Common myeloid progenitor, CD34-positive (primary cell): Measurements from ENCODE around the gene CNNM2.

ENCODE experiments used
- CTCF ChIA-PET: fragments of 350-600 bp; sonication (Branson Sonifier 250); formaldehyde crosslinking; loops from one replicate; lab custom pipeline; 2021; ENCODE audit warnings: antibody characterized with exemption; lab: Charles Lee
- POLR2A ChIA-PET: fragments of 350-600 bp; sonication (Branson Sonifier 250); formaldehyde crosslinking; loops from one replicate; lab custom pipeline; 2021; ENCODE audit warnings: antibody characterized with exemption; lab: Charles Lee
- DNase-seq, 3 donors: peaks; one replicate each; pipeline versions ENCODE4 v3.0.0 to v3.0.0-alpha.2; 2013
- H3K27ac ChIP-seq, 2 experiments: 1 replicate in 1 of 2; 2 replicates in 1 of 2; pipeline ENCODE4 v1.7.0; 2013; ENCODE audit warnings: inconsistent platforms in 2 of 2, low read length in 2 of 2, mild to moderate bottlenecking in 2 of 2, low read depth in 1 of 2, moderate library complexity in 1 of 2; ENCODE audit not compliant: severe bottlenecking in 2 of 2, insufficient read depth in 1 of 2, poor library complexity in 1 of 2
- H3K27me3 ChIP-seq, 5 experiments: replicated peaks in 2 of 5; 1 replicate in 3 of 5; 2 replicates in 2 of 5; pipeline versions ENCODE4 v1.6.1 to v1.7.0; 2013; ENCODE audit warnings: low read length in 4 of 5, mild to moderate bottlenecking in 2 of 5, moderate library complexity in 2 of 5, inconsistent platforms in 1 of 5; ENCODE audit not compliant: insufficient read depth in 5 of 5, control insufficient read depth in 4 of 5
- H3K36me3 ChIP-seq, 4 experiments: 1 replicate in 2 of 4; 2 replicates in 2 of 4; pipeline versions ENCODE4 v1.6.1 to v1.7.0; 2013; ENCODE audit warnings: low read length in 3 of 4, control low read depth in 1 of 4, mild to moderate bottlenecking in 1 of 4; ENCODE audit not compliant: control insufficient read depth in 4 of 4, insufficient read depth in 4 of 4
- H3K4me1 ChIP-seq, 4 experiments: 1 replicate in 3 of 4; 2 replicates in 1 of 4; pipeline versions ENCODE4 v1.6.1 to v1.7.1; 2013; ENCODE audit warnings: low read length in 3 of 4, mild to moderate bottlenecking in 3 of 4, control low read depth in 1 of 4, inconsistent platforms in 1 of 4, moderate library complexity in 1 of 4; ENCODE audit not compliant: control insufficient read depth in 4 of 4, insufficient read depth in 4 of 4; ENCODE audit errors: control extremely low read depth in 1 of 4
- H3K4me3 ChIP-seq, 7 experiments: 1 replicate in 4 of 7; 2 replicates in 3 of 7; pipeline versions ENCODE4 v1.5.1 to v1.7.0; 2013; ENCODE audit warnings: mild to moderate bottlenecking in 7 of 7, low read length in 6 of 7, moderate library complexity in 6 of 7, inconsistent platforms in 2 of 7, low read depth in 2 of 7, control low read depth in 1 of 7; ENCODE audit not compliant: insufficient read depth in 4 of 7, control insufficient read depth in 1 of 7; ENCODE audit errors: extremely low read depth in 1 of 7
- H3K9me3 ChIP-seq, 5 experiments: 1 replicate in 4 of 5; 2 replicates in 1 of 5; pipeline versions ENCODE4 v1.6.1 to v1.7.1; 2013; ENCODE audit warnings: low read length in 4 of 5, mild to moderate bottlenecking in 2 of 5, inconsistent platforms in 1 of 5, low read depth in 1 of 5, moderate library complexity in 1 of 5; ENCODE audit not compliant: control insufficient read depth in 4 of 5, insufficient read depth in 2 of 5; ENCODE audit errors: control extremely low read depth in 1 of 5
- WGBS: methylation state at CpG from one replicate; pipeline ENCODE4 v1.1.5; 2013; ENCODE audit not compliant: insufficient coverage; 5-methylcytosine and 5-hydroxymethylcytosine counted together

The CNNM2 gene

DNA sequence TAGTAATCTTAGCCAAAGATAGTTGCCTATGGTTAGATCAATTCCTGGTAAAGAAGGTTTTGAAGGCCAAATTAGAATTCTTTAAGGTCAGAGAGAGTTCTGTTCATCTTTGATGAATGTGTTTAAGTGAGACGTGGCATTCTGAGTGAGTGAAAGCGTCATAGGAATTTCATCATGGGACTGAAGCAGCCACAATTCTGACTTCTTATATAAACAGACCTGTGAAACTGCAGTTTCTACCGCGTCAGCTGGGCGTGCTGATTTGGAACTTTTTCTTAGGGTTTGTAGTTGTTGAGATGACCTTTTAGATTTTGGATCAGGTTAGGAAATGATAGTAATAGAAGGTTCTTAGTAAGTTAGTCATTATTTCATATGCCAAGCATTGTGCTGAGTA is 103.8 kb downstream of the CNNM2 start:
- no peaks in the 10 kb centered on the region for H3K4me1 ChIP-seq
- H3K27me3 ChIP-seq, result peaks cover 0 to 1% (median 0%) of the 10 kb centered on the region in 5 experiments
- WGBS, result 88% methylated on average over 3 of the region's 5 CpGs
- no peaks in the 10 kb centered on the region for H3K36me3 ChIP-seq
- H3K27ac ChIP-seq, result no peak overlapping the region
- DNase-seq, result no peak
- no peaks in the 10 kb centered on the region for H3K9me3 ChIP-seq
- H3K4me3 ChIP-seq, result no peak overlapping the region
- POLR2A ChIA-PET, result no interaction called here
- CTCF ChIA-PET, result interaction anchor here (1.4 kb wide), 1 partner anchor 223 kb away, joined by 3 read pairs; no protein-coding TSS in a partner anchor

- ChIA-PET POLR2A (no interaction called here), CTCF (interaction anchor here (0.6 kb wide), 1 partner anchor 22 kb away, joined by 4 read pairs; no protein-coding TSS in a partner anchor)
- H3K4me3 ChIP-seq, result no peak overlapping the region
- no peaks in the 10 kb centered on the region for H3K4me1 ChIP-seq
- H3K27ac ChIP-seq, result no peak overlapping the region
- WGBS, result 100% methylated on average over 1 of the region's 2 CpGs
- H3K36me3 ChIP-seq, result no peaks in the 10 kb centered on the region
- H3K27me3 ChIP-seq, result peaks cover 0 to 1% (median 0%) of the 10 kb centered on the region in 5 experiments
- no peaks in the 10 kb centered on the region for H3K9me3 ChIP-seq
- DNase-seq, result no peak
Measured at GRCh38 chr10:103025696-103026095, 107.6 kb downstream of the CNNM2 start.

DNA sequence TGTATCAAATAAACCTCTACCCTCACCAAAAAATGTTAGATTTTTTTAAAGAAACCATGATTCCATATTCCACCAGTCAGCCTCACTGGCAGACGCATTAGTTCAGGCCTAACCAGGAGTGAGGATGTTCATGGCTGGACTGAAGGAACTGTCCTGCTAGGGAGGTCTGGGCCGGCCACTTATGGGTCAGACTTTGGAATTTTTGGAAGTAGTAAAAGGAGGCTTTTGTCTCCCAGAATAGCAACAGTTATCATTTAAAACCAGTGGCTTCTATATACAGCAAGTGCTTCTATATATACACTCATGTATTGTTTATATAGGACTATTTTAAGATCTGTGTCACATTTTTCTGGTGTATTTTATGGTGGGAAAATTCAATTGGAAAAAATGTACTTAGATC is 120.5 kb downstream of the CNNM2 start:
- H3K36me3 ChIP-seq, result no peaks in the 10 kb centered on the region
- no peak for DNase-seq
- no peaks in the 10 kb centered on the region for H3K9me3 ChIP-seq
- CTCF ChIA-PET, result interaction anchor here (0.6 kb wide), 1 partner anchor 452 kb away, joined by 3 read pairs; no protein-coding TSS in a partner anchor
- H3K4me3 ChIP-seq, result no peak overlapping the region
- POLR2A ChIA-PET, result interaction anchor here (0.6 kb wide), 1 partner anchor 477 kb away, joined by 4 read pairs; no protein-coding TSS in a partner anchor
- H3K27me3 ChIP-seq, result no peaks in the 10 kb centered on the region
- H3K27ac ChIP-seq, result no peak overlapping the region
- H3K4me1 ChIP-seq, result no peaks in the 10 kb centered on the region
- no CpG with 5 or more reads among the region's 2 CpGs for WGBS

- H3K9me3 ChIP-seq, result no peaks in the 10 kb centered on the region
- no peak for DNase-seq
- WGBS, result 93% methylated on average over 3 of the region's 4 CpGs
- no peaks in the 10 kb centered on the region for H3K27me3 ChIP-seq
- H3K36me3 ChIP-seq, result no peaks in the 10 kb centered on the region
- no peak overlapping the region for H3K27ac ChIP-seq
- H3K4me1 ChIP-seq, result no peaks in the 10 kb centered on the region
- POLR2A ChIA-PET, result no interaction called here
- CTCF ChIA-PET, result interaction anchor here (0.6 to 1.5 kb wide), 4 partner anchors 8 to 141 kb away, joined by 3 to 4 read pairs (median 3); no protein-coding TSS in a partner anchor
- H3K4me3 ChIP-seq, result no peak overlapping the region
Measured at GRCh38 chr10:103040418-103040817, 122.3 kb downstream of the CNNM2 start.

DNA sequence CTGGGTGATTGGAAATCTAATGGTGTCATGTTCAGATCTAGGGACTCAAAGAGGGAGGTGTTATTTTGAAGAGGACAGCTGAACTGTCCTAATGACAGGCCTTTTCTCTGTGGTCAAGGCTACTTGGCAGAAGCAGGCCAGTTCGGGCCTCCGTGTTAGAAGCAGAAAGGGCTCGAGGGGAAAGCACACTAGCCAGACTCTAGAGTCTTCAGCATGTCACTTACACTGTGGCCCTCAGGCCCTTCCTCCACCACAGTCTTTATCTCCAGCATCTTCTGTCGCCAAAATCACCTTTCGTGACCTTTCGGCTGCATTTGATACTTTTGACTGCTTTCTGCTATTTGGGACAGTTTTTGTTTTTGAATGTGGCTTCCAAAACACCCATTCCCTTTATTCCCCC is 123.3 kb downstream of the CNNM2 start:
- ChIA-PET POLR2A (no interaction called here), CTCF (no interaction called here)
- H3K27me3 ChIP-seq, result no peaks in the 10 kb centered on the region
- no peaks in the 10 kb centered on the region for H3K9me3 ChIP-seq
- no peak overlapping the region for H3K27ac ChIP-seq
- H3K4me3 ChIP-seq, result no peak overlapping the region
- no peaks in the 10 kb centered on the region for H3K4me1 ChIP-seq
- H3K36me3 ChIP-seq, result no peaks in the 10 kb centered on the region
- no peak for DNase-seq
- 100% methylated on average over 3 of the region's 6 CpGs for WGBS

- CTCF ChIA-PET, result no interaction called here
- 95% methylated on average over 4 of the region's 5 CpGs for WGBS
Measured at GRCh38 chr10:103042129-103042528, 124.0 kb downstream of the CNNM2 start.

DNA sequence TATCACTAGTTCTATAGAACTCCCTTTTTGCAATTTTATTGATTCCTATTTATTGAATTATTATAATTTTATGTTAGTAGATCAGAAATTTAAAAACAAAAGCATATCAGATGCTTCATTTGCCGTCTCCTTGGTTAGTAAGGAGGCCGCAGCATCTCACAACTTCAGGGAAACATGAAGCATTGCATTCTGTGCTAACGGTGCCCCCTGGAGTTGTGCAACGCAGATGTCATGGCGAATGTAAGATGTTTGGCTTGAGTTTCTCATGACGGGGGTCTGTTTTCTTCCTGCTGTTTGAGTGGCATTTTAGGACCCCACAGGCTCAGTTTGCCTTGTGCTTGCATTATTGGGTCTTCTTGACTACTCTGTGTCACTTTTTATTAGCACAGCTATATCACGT is 124.8 kb downstream of the CNNM2 start:
- H3K9me3 ChIP-seq, result no peaks in the 10 kb centered on the region
- H3K4me3 ChIP-seq, result no peak overlapping the region
- DNase-seq, result no peak
- H3K36me3 ChIP-seq, result no peaks in the 10 kb centered on the region
- no peaks in the 10 kb centered on the region for H3K4me1 ChIP-seq
- ChIA-PET CTCF (no interaction called here), POLR2A (no interaction called here)
- H3K27ac ChIP-seq, result no peak overlapping the region
- H3K27me3 ChIP-seq, result no peaks in the 10 kb centered on the region
- 96% methylated on average over 7 of the region's 7 CpGs for WGBS

More at GRCh38 chr10:103042129-103042528, 124.0 kb downstream of the CNNM2 start:
- no peaks in the 10 kb centered on the region for H3K36me3 ChIP-seq
- H3K9me3 ChIP-seq, result no peaks in the 10 kb centered on the region
- H3K27me3 ChIP-seq, result no peaks in the 10 kb centered on the region
- POLR2A ChIA-PET, result no interaction called here
- H3K4me3 ChIP-seq, result no peak overlapping the region
- no peaks in the 10 kb centered on the region for H3K4me1 ChIP-seq
- no peak for DNase-seq
- no peak overlapping the region for H3K27ac ChIP-seq
